ENCODE data around the gene SURF2. TPM values are rescaled to one million over a fixed set of nuclear protein-coding genes. Genes with fewer than 3 reads are reported as not detected.

Gene SURF2
- total RNA-seq, 5 donors from 2014 or later (not counting 1 experiment from before 2014, with no cell fraction given) = 17.0 to 25.3 (median 24.9) TPM

GRCh38 chr9:133402689-133403088 is 46.3 kb downstream of the SURF2 start:
- 78% methylated on average over 5 of the region's 7 CpGs for WGBS (ENCODE audit: insufficient coverage)
- H3K9me3 ChIP-seq = no peaks in the 10 kb centered on the region
- CTCF ChIA-PET = no interaction called here
- peaks cover 11 to 33% of the 10 kb centered on the region in 2 donors for H3K36me3 ChIP-seq (ENCODE audit: control insufficient read depth in 2 of 2, extremely low read depth in 1 of 2, insufficient read depth in 1 of 2, low read length in 1 of 2)
- peaks cover 6% of the 10 kb centered on the region for H3K36me3 Mint-ChIP-seq
- H3K27me3 Mint-ChIP-seq = no peaks in the 10 kb centered on the region
- H3K4me1 ChIP-seq (ENCODE audit: control insufficient read depth in 1 of 2, extremely low read depth in 1 of 2, insufficient read depth in 2 of 2, low read length in 2 of 2) = peaks cover 0 to 23% of the 10 kb centered on the region in 2 experiments
- POLR2A ChIA-PET = no interaction called here
- no peak for ATAC-seq (replicated peaks in 1 of 4)
- no peak overlapping the region for H3K4me3 ChIP-seq (ENCODE audit: control insufficient read depth in 1 of 2, extremely low read depth in 1 of 2, low read length in 1 of 2)
- H3K27me3 ChIP-seq (replicated peaks in 1 of 2; ENCODE audit: control insufficient read depth in 2 of 2, extremely low read depth in 1 of 2, insufficient read depth in 2 of 2, low read length in 1 of 2) = no peaks in the 10 kb centered on the region
- H3K27ac Mint-ChIP-seq = no peak overlapping the region
- DNase-seq = no peak
- H3K27ac ChIP-seq (ENCODE audit: low read length) = no peak overlapping the region
- no peaks in the 10 kb centered on the region for H3K9me3 Mint-ChIP-seq
- H3K4me1 Mint-ChIP-seq = peaks cover 0 to 12% (median 10%) of the 10 kb centered on the region in 3 donors
- H3K4me3 Mint-ChIP-seq = no peak overlapping the region

GRCh38 chr9:133403766-133404453 is 47.6 kb downstream of the SURF2 start:
- Histone ChIP-seq H3K4me1 (ENCODE audit: control insufficient read depth in 1 of 2, extremely low read depth in 1 of 2, insufficient read depth in 2 of 2, low read length in 2 of 2) (peaks cover 0 to 23% of the 10 kb centered on the region in 2 experiments), H3K9me3 (no peaks in the 10 kb centered on the region), H3K27me3 (replicated peaks in 1 of 2; ENCODE audit: control insufficient read depth in 2 of 2, extremely low read depth in 1 of 2, insufficient read depth in 2 of 2, low read length in 1 of 2) (no peaks in the 10 kb centered on the region), H3K36me3 (ENCODE audit: control insufficient read depth in 2 of 2, extremely low read depth in 1 of 2, insufficient read depth in 1 of 2, low read length in 1 of 2) (peaks cover 11 to 43% of the 10 kb centered on the region in 2 donors), H3K4me3 (ENCODE audit: control insufficient read depth in 1 of 2, extremely low read depth in 1 of 2, low read length in 1 of 2) (no peak overlapping the region), H3K27ac (ENCODE audit: low read length) (no peak overlapping the region)
- Mint-ChIP-seq H3K36me3 (peaks cover 6% of the 10 kb centered on the region), H3K4me1 (peaks cover 0 to 12% (median 10%) of the 10 kb centered on the region in 3 donors), H3K9me3 (no peaks in the 10 kb centered on the region), H3K27ac (no peak overlapping the region), H3K4me3 (no peak overlapping the region), H3K27me3 (no peaks in the 10 kb centered on the region)
- ATAC-seq (replicated peaks in 1 of 4) (peak; percentile 55 to 68 (median 61)), DNase-seq (peak; percentile 19 to 76 (median 54))
- 80% methylated on average over 12 of the region's 16 CpGs for WGBS (ENCODE audit: insufficient coverage)
- ChIA-PET POLR2A (no interaction called here), CTCF (interaction anchor here (0.6 to 1.5 kb wide), 3 partner anchors 12 to 57 kb away, joined by 3 read pairs; no protein-coding TSS in a partner anchor)

- ChIA-PET POLR2A (no interaction called here), CTCF (interaction anchor here (1.2 to 1.5 kb wide), 2 partner anchors 11 to 12 kb away, joined by 3 read pairs; no protein-coding TSS in a partner anchor)
- Histone ChIP-seq H3K4me1 (ENCODE audit: control insufficient read depth in 1 of 2, extremely low read depth in 1 of 2, insufficient read depth in 2 of 2, low read length in 2 of 2) (peaks cover 0 to 23% of the 10 kb centered on the region in 2 experiments), H3K36me3 (ENCODE audit: control insufficient read depth in 2 of 2, extremely low read depth in 1 of 2, insufficient read depth in 1 of 2, low read length in 1 of 2) (peaks cover 12 to 48% of the 10 kb centered on the region in 2 donors), H3K9me3 (no peaks in the 10 kb centered on the region), H3K4me3 (ENCODE audit: control insufficient read depth in 1 of 2, extremely low read depth in 1 of 2, low read length in 1 of 2) (no peak overlapping the region), H3K27me3 (replicated peaks in 1 of 2; ENCODE audit: control insufficient read depth in 2 of 2, extremely low read depth in 1 of 2, insufficient read depth in 2 of 2, low read length in 1 of 2) (no peaks in the 10 kb centered on the region), H3K27ac (ENCODE audit: low read length) (no peak overlapping the region)
- Mint-ChIP-seq H3K27me3 (no peaks in the 10 kb centered on the region), H3K4me1 (peaks cover 0 to 12% (median 10%) of the 10 kb centered on the region in 3 donors), H3K4me3 (no peak overlapping the region), H3K36me3 (peaks cover 11% of the 10 kb centered on the region), H3K9me3 (no peaks in the 10 kb centered on the region), H3K27ac (no peak overlapping the region)
- no peak for ATAC-seq (replicated peaks in 1 of 4)
- DNase-seq = no peak
- 92% methylated on average over 8 of the region's 12 CpGs for WGBS (ENCODE audit: insufficient coverage)
Observed at GRCh38 chr9:133404454-133405002, 48.2 kb downstream of the SURF2 start.

GRCh38 chr9:133405508-133406438 is 49.4 kb downstream of the SURF2 start:
- DNase-seq = no peak
- WGBS (ENCODE audit: insufficient coverage) = 90% methylated on average over 12 of the region's 19 CpGs
- Mint-ChIP-seq H3K27me3 (no peaks in the 10 kb centered on the region), H3K4me1 (peaks cover 4 to 12% (median 10%) of the 10 kb centered on the region in 3 donors), H3K9me3 (no peaks in the 10 kb centered on the region), H3K36me3 (peaks cover 24% of the 10 kb centered on the region), H3K4me3 (no peak overlapping the region), H3K27ac (no peak overlapping the region)
- Histone ChIP-seq H3K9me3 (no peaks in the 10 kb centered on the region), H3K4me1 (ENCODE audit: control insufficient read depth in 1 of 2, extremely low read depth in 1 of 2, insufficient read depth in 2 of 2, low read length in 2 of 2) (peaks cover 0 to 20% of the 10 kb centered on the region in 2 experiments), H3K27ac (ENCODE audit: low read length) (no peak overlapping the region), H3K4me3 (ENCODE audit: control insufficient read depth in 1 of 2, extremely low read depth in 1 of 2, low read length in 1 of 2) (no peak overlapping the region), H3K36me3 (ENCODE audit: control insufficient read depth in 2 of 2, extremely low read depth in 1 of 2, insufficient read depth in 1 of 2, low read length in 1 of 2) (peaks cover 16 to 60% of the 10 kb centered on the region in 2 donors), H3K27me3 (replicated peaks in 1 of 2; ENCODE audit: control insufficient read depth in 2 of 2, extremely low read depth in 1 of 2, insufficient read depth in 2 of 2, low read length in 1 of 2) (no peaks in the 10 kb centered on the region)
- CTCF ChIA-PET = interaction anchor here in 1 of 2 donors (1.3 kb wide), 1 partner anchor 219 kb away, joined by 3 read pairs; no protein-coding TSS in a partner anchor
- ATAC-seq (replicated peaks in 1 of 4) = no peak
- POLR2A ChIA-PET = no interaction called here

- CTCF ChIA-PET = interaction anchor here in 1 of 2 donors (1.3 kb wide), 1 partner anchor 220 kb away, joined by 3 read pairs; no protein-coding TSS in a partner anchor
- Mint-ChIP-seq H3K27ac (peak overlapping the region; percentile 49 to 61), H3K4me3 (no peak overlapping the region), H3K27me3 (no peaks in the 10 kb centered on the region), H3K36me3 (peaks cover 26% of the 10 kb centered on the region), H3K4me1 (peaks cover 4 to 12% (median 10%) of the 10 kb centered on the region in 3 donors), H3K9me3 (no peaks in the 10 kb centered on the region)
- no peaks in the 10 kb centered on the region for H3K27me3 ChIP-seq (replicated peaks in 1 of 2; ENCODE audit: control insufficient read depth in 2 of 2, extremely low read depth in 1 of 2, insufficient read depth in 2 of 2, low read length in 1 of 2)
- H3K9me3 ChIP-seq = no peaks in the 10 kb centered on the region
- DNase-seq (peak; percentile 44 to 87 (median 70)), ATAC-seq (replicated peaks in 1 of 4) (peak; percentile 81 to 87 (median 84))
- 67% methylated on average over 14 of the region's 24 CpGs for WGBS (ENCODE audit: insufficient coverage)
- peak overlapping the region; percentile 9 for H3K27ac ChIP-seq (ENCODE audit: low read length)
- no peak overlapping the region for H3K4me3 ChIP-seq (ENCODE audit: control insufficient read depth in 1 of 2, extremely low read depth in 1 of 2, low read length in 1 of 2)
- POLR2A ChIA-PET = no interaction called here
- peaks cover 16 to 68% of the 10 kb centered on the region in 2 donors for H3K36me3 ChIP-seq (ENCODE audit: control insufficient read depth in 2 of 2, extremely low read depth in 1 of 2, insufficient read depth in 1 of 2, low read length in 1 of 2)
- H3K4me1 ChIP-seq (ENCODE audit: control insufficient read depth in 1 of 2, extremely low read depth in 1 of 2, insufficient read depth in 2 of 2, low read length in 2 of 2) = peaks cover 0 to 17% of the 10 kb centered on the region in 2 experiments
Observed at GRCh38 chr9:133406480-133407307, 50.3 kb downstream of the SURF2 start.
